Activated CD4-positive, alpha-beta T cell treated with anti-CD3 and anti-CD28 coated beads, Interleukin-2, amount 50 U/mL, for 1 hour (primary cell): ENCODE data around the gene BARX2.

Experiments
- DNase-seq: peaks from one replicate; pipeline ENCODE4 v3.0.0-alpha.2; 2020

Gene BARX2

GRCh38 chr11:129374081-129374992, 1.3 kb upstream of the BARX2 start:
- no peak for DNase-seq

DNA sequence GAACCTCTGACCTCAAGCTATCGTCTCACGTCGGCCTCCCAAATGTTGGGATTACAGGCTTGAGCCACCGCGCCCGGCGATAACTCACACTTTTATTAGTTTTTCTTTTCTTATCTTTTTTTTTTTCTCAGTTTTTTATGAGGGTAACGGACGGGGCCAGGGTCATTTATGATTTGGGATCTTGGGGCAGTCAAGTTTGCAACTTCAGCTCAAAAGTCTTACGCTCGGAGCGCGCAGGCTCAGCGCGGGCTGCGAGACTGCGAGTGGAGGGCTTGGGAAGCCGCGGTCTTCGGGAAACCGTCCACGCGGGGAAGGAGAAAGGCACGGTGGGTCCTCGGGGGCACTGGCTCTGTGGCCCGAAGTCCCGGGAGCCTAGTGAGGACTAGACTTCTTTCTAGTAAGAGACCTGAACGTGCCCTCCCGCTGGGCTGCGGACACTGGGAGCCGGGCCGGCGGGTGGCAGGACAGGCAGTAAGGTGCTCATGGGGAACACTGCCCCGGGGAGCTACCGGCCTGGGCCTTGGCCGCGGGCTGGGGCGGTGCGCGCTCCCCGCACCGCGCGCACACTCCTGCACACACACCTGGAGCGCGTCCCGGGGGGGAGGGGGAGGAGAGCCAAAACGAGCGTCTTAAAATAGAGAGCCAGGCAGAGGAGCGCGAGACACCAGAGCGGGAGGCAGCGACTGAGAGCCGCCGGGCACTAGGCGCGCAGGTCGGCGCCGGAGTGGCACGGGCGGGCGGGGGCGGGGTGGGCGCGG, 476 bp upstream of the BARX2 start:
- no peak for DNase-seq

GRCh38 chr11:129376658-129377341, 1.2 kb downstream of the BARX2 start:
- no peak for DNase-seq

- no peak for DNase-seq
Measured at GRCh38 chr11:129377739-129378138, 2.1 kb downstream of the BARX2 start.

DNA sequence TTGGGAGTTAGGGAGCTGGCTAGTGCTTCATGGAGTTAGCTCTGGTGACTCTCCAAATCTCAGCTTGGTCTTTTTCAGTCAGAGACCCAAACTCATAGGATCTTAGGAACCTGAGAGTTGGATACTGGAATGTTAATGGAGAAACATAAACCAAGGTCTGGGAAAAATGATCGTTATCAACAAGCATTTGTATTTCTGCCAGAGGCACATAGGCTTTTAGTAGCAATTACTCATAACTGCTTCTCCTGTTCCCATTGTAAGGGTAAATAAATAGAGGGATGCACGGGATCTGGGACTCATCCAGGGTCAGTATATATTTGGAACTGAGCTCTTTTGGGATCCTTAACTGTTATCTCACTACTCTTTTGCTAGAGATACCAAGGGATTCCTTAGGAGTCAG, 4.8 kb downstream of the BARX2 start:
- DNase-seq, result no peak

- DNase-seq, result no peak
Measured at GRCh38 chr11:129382583-129382982, 6.9 kb downstream of the BARX2 start.

- DNase-seq, result no peak
Measured at GRCh38 chr11:129383060-129383459, 7.4 kb downstream of the BARX2 start.

DNA sequence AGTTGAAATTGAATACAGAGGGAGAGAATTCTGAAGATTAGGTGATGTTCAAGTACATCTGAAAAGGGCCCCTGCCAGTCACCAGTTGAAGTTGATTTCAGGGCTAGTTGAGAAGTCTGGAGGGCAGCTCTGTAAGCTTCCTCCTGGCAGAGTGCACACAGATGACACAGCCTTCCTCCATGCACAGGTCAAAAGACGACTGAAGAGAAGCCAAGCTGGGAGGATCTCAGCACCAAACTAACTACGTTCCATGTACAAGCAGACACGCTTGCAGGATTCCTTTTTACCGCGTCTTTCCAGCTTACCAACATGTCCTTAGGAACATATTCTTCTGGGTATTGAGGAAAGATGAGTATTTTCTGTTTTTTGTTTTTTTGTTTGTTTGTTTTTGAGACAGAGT, 7.9 kb downstream of the BARX2 start:
- DNase-seq, result no peak

- DNase-seq, result no peak
Measured at GRCh38 chr11:129384415-129384814, 8.8 kb downstream of the BARX2 start.

DNA sequence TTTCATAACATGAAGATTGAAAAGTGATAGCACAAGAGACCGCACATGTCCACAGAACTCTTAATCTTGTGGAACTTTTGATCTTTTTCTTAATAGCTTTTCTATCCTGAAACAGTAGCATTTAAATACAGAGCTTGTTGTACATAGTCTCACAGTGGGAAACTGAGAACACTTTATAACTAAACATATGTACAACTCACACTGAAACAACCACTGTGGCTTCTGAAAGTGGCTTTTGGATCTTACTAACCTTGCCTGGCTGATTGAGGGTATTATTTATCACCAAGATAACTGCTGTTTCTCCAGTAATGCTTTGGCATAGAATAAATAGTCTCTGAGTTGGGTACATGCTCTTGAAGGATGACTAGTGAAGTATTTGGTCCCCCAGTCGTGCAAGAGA, 10.2 kb downstream of the BARX2 start:
- no peak for DNase-seq

GRCh38 chr11:129386795-129387397, 11.2 kb downstream of the BARX2 start:
- no peak for DNase-seq

GRCh38 chr11:129387434-129387833, 11.8 kb downstream of the BARX2 start:
- DNase-seq, result no peak

DNA sequence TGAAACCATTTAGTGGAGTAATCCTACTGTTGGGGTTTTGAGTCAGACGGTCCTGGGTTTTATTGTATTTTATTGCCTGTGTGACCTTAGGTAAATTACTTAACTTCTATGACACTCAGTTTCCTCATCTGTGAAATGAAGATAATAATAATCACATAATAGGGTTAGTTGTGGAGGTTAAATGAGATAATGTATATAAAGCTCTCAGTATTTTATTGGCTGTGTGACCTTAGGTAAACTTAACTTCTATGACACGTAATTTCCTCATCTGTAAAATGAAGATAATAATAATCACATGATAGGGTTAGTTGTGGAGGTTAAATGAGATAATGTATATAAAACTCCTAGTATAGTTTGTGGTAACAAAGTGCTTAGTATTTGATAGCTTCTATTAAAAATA, 13.2 kb downstream of the BARX2 start:
- no peak for DNase-seq

DNA sequence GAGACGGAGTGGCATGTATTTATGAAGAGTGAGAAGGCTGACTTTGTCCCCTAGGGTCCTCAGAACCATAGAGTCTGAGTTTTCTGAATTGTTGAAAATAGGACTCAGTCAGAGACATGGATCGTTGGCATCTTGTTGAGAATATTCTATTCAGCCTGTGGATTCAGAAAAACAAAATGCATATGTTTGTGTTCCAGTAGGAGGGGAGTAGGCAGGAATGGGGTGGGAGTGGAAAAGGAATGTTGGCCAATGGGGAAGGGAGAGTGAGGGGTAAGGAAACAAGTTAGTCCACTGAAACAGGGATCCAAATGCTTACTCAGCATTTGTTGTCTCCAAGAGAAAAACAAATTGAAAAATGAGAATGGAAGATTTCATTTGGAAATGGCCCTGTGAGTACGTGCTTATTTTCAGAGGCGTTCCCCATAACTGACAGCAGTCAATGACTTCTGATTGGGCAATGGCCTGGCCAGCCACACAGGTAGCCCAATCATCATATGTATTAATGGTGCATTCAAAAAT, 14.7 kb downstream of the BARX2 start:
- no peak for DNase-seq

- no peak for DNase-seq
Measured at GRCh38 chr11:129391360-129391759, 15.7 kb downstream of the BARX2 start.

DNA sequence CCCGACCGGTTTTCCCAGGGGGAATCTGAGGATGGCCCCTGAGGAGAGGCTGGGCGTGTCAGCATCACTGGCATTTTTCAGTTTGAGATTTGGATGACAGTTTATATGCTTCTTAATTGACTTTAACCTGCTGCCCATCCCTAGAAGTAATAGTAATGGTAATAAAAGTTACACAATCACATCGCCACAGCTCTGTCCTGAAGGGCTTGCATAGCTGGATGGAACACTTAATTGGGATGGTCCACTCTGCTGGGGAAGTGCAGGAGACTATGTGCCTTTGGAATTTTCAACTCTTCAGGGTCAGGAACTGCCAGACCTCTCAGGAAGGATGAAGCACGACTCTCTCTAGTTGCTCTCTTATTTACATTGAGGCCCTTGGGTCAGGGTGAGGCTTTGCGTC, 16.2 kb downstream of the BARX2 start:
- DNase-seq, result no peak

DNA sequence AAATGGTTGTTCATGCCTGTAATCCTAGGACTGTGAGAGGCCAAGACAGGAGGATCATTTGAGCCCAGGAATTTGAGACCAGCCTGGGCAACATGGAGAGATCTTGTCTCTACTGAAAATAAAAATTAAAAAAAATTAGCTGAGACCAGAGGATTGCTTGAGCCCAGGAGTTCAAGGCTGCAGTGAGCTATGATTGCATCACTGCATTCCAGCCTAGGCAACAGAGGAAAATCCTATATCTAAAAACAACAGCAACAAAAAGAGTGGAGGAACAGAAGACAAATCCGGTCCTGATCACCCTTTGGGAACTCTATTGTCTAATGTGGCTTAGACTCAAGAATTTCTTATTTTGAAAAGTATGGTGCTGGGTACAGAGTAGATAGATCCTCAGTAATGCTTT, 17.3 kb downstream of the BARX2 start:
- DNase-seq, result no peak

DNA sequence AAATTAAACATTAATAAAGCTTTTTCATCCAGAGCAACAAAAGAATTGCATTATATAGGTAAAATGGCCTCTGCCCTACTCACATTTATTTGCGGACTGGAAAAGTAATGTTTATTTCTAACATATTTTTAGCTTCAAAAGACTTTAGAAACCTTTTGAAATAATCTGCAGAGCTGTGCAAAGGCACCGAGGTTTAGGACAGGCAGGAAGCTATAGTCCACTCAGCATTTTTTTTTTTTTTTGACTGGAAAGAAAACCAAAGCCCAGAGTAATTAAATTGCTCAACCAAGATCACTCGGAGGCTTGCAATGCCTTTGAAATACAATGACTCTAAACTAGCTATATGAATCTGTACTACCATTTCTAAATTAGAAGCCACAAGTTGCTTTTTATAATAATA, 19.1 kb downstream of the BARX2 start:
- no peak for DNase-seq

DNA sequence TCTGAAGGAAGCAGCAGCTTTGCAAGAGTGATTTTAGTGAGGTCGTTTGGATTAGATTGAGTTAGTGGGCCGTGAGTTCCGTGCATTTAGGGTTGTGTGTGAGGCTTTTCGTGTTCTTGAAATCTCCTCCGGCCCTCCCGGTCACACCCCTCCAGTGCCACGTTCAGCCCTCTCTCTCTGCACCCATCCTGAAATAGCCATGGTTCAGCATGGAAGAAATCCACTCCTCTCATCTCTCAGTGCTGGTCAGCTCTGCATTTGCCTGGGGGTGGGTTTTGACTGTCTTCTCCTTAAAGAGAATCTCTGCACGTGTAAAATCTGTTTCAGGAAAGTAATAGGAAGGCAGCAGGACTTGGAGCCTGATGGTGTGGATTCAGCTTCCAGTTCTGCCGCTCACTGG, 19.8 kb downstream of the BARX2 start:
- DNase-seq, result no peak

DNA sequence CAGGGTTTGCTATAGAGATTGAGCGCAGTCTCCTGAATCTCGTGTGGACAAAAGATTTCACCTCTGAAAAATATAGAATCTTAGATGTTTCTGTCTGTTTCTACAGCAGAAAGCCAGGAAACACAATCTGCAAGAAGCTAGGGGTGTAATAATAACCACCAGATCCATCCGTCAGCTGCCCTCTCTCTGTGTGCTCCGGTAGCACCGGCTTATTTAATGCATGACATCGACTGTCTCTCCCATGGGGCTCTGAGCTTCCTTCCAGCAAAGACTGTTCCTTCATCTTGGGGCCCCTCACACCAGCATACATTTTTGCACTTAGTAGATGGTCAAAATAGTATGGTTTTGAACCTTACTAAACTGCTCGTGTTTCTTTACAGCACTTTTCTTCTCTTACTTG, 20.2 kb downstream of the BARX2 start:
- DNase-seq, result no peak

- no peak for DNase-seq
Measured at GRCh38 chr11:129396454-129396853, 20.8 kb downstream of the BARX2 start.

DNA sequence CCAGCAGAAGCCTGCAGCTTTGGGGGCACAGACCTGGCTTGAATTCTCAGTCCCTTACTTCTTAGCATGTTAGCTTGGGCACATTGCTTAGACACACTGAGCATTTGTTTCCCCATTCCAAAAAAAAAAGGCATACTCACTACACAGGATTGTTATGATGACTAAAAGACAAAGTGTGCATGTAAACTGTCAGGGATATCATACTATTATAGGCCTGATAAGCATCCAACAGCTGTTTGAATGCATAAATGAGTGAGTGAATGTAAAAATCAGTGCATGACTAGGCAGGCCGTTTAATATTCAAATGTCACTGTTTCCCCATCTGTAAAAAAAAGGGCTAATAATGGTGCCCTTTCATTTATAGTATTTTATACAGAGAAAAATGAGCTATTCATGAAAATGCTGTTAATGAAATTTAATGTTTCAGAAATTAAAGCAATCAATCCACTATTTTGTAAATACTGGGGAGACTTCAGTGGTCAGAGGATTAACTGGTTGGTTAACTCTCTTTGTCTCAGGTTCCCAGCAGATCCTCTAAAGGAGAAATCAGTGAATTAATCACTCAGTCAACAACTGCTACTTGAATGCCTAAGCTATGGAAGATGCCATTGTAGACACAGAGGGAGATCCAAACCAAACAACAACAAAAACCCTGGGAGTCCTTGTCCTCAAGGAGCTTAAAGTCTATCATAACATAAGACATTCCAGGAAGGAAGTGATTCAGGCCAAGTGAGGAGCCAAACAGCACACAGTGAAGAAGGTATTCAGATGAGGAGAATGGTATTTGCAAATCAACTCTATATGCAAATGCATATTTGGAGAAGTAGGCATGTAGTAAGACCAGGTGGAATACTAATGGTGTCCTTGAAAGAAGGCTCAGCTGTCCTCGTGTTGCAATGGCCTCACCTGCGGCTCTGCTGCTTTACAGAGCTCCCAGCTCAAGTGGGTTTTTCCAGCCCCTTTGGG, 26.8 kb downstream of the BARX2 start:
- no peak for DNase-seq
